HG03103 (cell line): ENCODE measurements around the gene GRIK4.

Experiments used
- ATAC-seq: cut with Tn5 transposase; IDR thresholded peaks from one replicate; pipeline ENCODE4 v1.9.1; 2021; ENCODE audit warnings: low read depth; ENCODE audit not compliant: unreplicated experiment

GRIK4 gene

DNA sequence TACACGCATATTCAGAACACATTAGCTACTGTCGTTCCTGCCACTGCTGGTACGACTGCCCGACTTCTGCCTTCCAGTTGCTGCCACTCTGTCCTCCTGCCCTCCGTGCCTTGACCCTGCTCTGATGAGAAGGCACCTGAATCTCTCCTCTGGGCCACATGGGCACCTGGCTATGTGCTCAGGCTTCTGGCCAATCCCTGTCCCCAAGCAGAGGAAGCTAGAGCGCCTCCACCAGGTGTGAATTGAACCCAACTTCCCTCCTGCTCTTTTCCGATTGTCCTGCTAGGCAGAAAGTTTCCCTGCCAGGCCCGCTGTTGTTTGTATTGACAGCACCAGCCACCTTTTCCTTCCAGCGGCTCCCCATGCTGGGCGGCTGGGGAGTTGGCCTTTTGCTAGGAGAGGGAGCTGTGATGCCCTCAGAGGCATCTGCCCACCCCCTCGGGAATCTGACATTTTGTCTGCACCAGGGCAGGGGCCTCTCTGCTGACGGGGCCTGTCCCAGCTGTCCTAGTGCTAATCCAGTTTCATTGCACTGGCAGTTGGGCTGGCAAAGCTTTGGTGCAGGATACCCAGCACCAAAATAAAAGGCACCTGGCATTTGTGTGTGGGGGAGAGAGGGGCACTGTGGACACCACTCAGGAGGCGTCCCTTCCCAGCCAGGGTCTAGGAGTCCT lies 118.0 kb downstream of the GRIK4 start:
- no peak for ATAC-seq

DNA sequence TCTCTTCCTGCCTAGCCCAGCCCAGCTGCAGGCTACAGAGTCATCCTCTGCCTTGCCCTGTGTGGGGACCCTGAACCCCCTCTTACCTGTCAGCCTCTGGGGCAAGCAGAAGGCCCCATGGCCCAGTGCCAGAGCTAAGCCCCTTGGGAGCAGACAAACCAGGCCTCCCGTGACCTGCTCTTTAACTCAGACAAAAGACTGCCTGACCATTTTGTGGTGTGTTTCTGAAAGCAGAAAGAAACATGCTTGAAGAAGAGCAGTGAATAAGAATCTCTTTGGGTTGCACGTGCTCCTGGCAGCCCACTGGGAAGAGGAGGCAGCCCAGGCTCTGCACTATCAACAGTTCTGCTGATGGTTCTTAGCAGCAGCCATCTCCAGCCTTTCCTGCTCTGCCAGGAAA lies 118.6 kb downstream of the GRIK4 start:
- no peak for ATAC-seq

DNA sequence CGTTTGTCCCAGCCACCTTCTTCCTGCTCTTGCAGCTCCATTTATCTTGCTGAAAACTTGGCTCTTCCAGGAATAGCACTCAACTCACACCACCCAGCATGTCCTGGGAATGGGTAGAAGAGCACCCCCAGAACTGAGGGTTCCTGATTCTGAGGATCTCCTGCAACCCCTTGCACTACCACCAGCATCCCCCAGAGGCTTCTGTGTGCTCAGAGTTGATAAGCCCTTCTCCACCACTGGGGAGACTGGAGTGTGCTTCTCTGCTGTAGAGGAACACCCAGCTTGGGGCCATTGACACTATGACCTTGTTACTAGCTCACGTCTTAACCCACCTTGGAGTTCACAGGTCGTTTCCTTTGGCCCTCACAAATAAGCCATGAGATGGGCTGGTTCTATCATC lies 121.0 kb downstream of the GRIK4 start:
- ATAC-seq = no peak

DNA sequence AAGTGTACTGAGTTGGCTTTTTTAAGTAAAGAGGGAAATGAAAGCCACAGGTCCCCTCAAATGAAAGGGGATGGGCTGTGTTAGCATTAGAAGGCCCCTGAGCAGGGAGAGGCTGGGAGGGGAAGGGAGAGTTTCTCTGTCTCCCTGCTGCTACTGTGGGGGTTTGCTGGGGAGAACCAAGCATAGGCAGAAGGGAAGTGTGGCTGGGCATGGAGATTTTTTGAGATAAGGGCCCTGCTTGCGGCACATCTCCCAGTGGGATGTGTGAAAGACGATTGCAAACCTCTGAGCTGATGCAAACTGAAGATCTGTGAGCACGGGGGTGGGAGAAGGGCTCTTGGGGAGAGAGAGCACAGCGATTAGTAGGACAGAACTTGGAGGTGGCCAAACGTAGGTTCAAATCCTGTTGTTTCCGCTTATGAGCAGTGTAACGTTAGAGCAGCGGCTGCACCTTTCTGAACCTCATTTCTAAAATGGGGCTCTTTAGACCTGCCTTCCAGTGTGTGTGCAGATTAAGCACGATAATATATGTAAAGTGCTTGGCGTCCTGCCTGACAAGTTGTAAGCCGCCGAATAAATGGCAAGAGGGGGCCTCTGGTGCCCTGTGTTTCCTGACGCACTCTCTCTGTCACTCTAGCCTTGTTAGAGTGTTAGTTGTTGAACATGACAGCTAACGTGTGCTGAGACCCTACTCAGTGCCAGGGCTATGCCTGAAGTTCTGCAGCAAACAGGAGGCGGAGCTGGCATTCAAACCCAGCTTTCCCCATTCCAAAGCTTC lies 122.3 kb downstream of the GRIK4 start:
- no peak for ATAC-seq

DNA sequence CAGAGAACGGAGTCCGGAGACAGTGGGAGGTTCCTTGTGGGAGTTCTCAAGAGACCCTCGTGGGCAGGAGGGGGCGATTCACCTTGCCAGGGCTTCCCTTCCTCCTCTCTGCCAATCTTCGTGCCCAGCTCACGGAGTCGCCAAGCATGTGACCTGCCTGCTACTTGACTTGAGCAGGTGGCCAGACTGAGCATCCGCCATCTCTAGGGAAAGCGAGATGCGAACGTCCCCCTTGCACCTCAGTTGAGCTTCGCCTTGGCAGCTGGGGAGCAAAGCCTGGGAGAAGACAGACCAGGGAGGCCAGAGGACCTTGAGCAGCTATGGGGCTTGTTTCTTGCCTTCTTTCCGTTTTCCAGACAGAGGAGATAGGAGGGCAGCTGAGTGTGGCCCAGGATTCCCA lies 123.2 kb downstream of the GRIK4 start:
- ATAC-seq = no peak

DNA sequence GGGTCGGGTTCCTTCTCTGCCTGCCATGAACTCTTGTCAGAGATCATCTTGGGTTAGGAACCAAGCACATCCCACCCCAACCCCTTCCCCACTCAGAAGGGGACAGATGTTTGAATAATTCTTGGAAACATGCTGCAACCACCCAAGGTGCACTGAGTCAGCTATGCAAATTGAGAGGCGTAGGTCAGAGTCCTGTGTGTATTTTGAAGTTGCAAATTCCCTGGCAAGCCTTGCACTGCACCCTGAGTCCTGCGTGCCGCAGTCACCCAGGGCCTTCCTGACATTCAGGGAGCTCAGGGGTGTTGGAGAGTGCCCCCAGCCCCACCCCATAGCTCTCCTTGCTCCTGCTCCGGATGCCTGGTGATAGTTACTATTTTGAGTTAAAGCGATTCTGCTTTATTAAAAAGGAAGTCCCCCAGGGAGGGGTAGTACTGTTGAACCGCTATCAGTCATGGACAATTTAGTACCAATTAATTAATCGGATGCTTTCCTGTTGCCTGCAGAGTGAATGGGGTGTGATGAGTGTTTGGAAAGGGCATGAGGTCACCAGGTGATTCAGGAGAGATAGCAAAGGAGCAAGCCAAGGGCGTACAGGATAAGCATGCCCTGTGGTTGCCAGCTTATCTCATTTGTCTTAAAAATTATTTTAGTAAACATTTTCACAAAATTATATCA lies 123.7 kb downstream of the GRIK4 start:
- no peak for ATAC-seq

DNA sequence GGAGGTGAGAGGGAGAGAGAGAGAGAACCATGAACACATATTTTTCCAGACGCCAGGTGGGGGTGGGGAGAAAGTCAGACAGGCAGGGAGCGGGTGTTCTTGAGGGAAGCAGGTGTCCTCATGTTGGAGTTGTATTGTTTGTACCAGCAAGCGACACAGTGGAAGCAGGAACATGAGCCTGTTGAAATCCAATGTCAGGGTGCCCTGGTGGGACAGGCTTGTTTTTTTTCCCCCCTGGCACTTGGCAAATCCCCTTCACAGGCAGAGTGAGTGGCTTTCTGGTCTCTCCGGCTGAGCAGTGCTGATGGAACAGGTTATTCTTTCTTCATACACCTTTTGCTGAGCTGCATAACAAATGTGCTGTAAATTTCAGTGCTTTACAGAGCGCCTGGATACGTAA lies 125.6 kb downstream of the GRIK4 start:
- no peak for ATAC-seq

DNA sequence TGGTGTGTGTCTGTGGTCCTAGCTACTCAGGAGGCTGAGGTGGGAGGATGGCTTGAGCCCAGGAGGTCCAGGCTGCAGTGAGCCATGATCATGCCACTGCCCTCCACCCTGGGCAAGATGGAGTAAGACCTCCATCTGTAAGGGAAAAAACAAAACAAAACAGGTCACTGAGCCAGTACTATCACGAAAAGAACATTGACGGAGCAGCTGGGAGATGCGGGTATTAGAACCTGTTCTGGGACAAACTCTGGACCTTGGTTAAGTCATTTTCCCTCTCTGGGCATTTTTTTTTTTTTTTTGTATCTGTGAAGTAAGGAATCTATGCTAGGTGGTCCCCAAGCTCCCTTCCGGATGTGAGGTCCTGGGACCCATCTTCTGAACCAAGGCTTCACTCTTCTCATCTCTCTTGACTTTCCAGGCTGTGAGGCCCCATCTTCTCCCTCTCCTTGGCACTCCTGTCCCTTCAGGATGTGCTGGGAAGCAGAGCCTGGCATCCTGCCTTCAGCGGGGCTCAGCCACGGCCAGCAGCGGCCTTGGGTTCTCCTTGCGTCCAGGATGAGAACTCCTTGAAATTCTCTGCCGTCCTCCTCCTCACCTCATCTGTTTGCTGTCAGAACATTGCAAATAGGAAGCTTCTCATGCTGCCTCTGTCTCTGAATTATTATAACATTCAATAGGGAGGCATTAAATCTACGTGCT lies 130.8 kb downstream of the GRIK4 start:
- no peak for ATAC-seq

DNA sequence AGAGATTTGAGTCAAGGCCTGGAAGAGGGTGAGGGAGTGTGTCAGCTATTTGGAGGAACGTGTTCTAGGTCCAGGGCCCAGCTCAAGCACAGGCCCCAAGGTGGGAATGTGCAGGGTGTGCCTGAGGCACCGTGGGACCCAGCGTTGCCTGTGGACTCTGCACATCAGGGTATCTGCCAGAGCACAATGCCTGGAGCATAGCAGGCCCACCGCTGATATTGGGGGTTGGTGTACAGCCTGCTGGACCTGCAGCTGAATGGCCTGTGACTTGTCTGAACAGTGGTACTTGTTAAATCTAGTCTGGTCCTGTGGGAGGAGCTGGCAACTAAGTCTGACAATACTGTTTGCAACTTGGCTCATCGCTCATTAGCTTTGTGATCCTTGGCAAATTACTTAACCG lies 131.7 kb downstream of the GRIK4 start:
- ATAC-seq = no peak

DNA sequence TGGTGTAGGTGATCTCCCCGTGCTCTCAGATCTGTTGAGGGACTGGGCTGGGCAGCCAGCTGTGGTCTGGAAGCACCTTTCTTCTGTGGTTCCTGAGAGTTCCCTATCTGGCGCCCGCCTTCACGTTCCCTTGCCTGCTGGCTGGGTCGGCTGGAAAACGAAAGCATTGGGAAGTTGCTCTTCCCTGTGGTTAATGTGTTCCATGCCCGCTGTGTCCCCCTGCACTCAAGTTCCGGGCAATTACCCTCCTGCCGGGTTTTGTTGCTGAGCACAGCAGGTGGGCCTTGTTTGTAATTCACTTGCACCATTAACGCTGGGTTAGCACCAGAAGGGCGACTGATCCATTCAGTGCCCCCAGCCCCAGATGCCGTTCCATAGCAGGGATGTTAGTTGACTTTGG lies 134.1 kb downstream of the GRIK4 start:
- no peak for ATAC-seq

DNA sequence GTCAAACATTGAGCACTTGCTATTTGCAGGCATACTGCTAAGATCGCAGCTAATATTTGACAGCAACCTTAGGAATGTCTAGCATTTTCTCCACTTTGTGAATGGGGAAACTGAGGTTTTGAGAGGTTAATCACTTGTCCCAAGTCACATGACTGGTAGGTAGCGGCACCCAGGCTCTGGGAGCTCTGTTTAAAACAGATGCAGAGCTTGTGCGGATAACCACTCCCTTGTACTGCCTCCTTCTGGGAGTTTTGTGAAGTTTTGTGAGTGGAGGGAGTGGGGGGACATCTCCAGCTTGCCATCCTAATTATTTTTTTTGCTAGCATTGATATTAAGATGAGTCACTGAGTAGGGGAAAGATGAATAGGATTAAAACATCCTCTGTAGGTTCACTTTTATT lies 134.7 kb downstream of the GRIK4 start:
- no peak for ATAC-seq

DNA sequence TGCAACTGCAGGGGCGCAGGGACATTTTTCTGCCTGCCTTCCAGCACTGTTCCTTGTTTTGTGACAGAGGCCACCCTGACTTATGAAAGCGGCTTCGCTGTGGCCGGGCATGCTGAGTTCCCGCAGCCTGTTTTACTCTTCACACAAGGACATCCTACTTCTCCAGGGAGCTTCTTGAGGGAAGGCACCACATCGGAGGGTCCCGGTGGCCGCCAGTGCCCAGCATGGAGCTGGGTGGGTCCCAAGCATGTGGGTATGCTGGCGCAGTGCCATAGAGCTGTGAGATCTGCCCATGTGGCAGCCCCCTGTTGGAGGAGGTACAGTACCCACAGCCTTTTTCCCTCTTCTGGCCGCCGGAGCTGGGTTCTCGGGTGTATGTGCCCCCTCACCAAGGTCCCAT lies 136.1 kb downstream of the GRIK4 start:
- no peak for ATAC-seq

DNA sequence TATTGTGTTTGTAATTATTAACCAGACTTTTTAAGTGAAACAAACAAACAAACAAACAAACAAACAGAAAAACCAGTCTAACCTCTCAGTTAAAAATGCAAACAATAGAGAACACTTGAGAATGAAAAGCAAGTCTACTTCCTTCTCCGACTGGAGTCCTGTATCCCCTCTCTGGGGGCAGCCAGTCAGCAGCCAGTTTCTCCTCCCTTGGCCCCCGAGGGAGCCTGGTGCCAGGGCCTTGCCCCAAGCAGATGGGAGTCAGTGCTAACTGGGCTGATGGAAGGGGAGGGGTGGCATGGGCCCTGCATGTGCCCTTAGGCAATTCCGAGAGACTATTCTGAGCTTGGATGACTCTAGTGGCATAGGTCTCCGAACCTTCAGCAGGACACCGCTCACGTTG lies 137.2 kb downstream of the GRIK4 start:
- ATAC-seq = no peak

DNA sequence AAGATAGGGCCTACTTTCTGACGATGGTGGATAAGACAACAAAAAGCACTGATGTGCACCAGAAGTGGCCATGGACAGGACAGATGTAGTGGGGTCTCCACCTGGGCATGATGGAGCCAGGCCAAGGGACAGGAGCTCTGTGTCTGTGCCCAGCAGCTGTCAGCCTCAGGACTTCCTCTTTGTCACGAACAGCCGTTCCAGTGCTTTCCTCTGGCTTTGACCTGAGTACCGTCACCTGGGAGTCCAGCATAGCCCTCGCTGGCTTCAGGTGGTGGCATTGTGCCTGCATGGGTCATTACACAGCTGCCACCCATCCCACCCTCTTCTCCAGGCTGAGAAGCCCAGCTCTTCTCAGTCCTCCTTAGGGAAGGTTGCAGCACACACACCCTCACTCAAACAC lies 137.8 kb downstream of the GRIK4 start:
- ATAC-seq = no peak

DNA sequence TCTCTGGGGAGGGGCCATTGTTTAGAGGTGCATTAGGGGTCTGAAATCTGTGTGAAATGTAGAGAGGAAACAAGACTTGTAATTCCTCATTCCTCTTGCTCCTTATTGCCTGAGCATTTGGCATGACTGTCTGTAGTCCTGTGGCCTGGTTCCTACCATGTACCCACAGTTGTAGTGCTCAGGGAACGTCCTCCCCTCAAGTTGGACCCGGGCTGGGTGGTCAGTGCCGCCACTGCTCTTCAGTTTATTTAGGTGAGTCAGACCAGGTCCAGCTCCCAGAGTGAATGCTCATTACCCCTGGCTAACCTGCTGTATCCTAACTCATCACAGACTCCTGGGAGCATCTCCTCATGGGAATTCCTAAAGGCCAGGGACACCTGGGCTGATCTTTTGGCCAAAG lies 139.8 kb downstream of the GRIK4 start:
- no peak for ATAC-seq

DNA sequence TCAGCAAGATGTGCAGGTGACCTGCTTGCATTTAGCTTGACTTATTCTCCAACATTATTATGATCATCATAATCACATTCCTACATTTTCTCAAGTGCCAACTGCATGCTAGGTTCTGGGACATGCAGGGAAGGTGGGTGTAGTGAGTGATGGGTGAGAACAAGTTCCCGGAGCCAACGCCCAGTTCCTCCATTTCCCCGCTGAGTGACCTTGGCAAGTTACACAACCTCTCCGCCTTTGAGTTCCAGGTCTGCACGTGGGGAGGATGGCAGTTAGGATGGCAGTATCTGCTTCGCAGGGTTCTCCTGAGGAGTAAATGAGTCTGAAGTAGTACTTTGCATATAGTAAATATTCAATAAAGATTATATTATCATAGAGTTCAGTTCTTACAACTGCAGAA lies 140.3 kb downstream of the GRIK4 start:
- ATAC-seq = no peak

DNA sequence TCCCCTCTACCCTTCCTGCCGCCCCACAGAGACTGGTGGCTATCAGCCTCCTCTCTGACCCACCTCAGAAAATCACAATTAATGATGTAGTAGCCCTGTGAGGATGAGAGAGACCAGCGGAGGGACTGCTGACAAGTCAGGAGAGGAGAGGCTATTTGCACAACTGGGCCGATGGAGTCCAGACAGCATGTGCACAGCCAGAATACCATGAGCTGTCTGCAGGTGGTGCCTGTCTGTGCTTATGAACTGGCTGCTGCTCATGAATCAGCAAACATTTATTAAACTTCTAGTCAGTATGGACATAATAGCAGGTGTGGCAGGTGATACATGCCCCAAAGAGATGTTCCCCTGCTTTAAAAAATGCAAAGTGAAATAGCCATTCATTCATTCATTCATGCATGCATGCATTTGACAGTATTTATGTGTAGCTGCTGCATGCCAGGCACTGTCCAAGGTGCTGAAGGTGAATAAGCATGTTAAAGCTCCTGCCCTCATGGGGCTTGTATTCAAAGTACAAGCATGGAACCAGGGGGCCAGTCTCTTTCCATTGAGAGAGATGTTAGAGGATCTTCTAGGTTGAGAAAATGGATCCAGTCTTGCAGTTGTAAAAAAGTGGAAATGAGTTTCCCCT lies 141.3 kb downstream of the GRIK4 start:
- no peak for ATAC-seq

DNA sequence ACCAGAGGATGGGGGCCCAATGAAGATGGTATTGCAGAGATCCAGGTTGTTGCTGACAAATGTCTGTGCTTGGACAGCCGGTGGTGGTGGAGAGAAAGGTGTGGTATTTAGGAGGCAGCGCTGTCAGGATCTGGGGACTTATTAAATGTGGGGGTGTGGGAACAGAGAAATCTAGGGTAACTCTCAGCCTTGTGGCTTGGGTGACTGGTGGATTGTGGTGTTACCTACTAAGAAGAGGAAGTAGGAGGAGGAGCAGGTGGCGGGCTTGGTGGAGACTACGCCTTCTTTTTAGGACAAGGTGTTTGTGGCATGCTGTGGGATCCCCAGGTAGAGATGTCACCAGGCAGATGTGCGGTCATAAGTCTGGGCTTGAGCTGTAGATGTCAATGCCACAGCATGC lies 144.0 kb downstream of the GRIK4 start:
- ATAC-seq = no peak

DNA sequence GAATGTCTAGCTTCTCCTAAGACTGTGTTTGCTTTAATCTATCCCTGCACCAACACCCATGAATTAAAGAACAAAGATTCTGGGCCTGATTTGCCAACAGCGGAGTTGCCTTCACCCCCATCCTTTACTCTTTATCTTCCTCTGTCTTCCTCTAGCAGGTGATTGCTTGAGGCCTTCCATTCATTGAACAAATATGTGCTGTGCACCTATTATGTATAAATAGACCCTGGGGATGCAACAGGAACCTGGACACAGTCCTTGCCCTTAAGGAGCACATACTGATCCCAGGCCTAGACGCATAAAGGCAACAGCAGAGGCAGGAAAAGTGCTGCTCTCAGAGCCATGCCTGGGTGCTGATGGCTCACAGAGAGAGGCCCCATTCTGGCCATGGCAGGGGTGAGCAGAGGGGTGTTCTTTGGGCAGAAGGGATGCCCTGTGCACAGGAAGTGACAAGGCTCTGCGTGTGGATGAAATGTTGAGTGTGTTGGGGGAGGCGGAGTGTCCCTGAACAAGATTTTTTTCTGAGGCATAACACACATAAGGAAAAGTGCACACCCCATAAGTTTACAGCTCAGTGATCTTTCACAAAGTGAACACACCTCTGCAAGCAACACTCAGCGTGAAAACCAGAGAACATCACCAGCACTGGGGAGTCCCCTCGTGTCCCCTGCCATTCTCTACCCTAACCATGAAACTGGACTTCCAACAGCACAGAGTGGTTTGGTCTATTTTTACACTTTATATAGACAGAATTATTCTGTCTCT lies 145.9 kb downstream of the GRIK4 start:
- ATAC-seq = no peak

DNA sequence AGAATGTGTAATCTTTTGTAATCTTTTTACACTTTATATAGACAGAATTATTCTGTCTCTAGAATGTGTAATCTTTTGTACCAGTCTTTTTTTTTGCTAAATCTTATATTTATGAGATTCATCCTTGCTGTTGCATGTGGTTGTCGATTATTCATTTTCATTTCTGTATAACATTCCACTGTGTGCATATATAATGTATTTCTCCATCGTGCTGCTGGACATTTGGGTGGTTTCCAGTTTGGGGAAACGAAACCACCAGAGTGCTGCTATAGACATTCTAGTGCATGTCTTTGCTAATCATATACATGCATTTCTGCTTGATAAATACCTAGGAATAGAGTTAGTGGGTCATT lies 146.5 kb downstream of the GRIK4 start:
- no peak for ATAC-seq
